Vagina (tissue), 2 donors: Measurements from ENCODE around the gene MOV10L1.

Experiments used
- POLR2A ChIP-seq, 2 donors: fragments of 450-650 bp; IDR thresholded peaks; one replicate each; pipeline ENCODE4 v1.6.1; 2017; ENCODE audit warnings: antibody characterized with exemption in 2 of 2, mild to moderate bottlenecking in 2 of 2, moderate library complexity in 2 of 2
- TF ChIP-seq, protein P1 (sequence below), 3 experiments: fragments of 450-650 bp in 2 of 3; fragments of 200-600 bp in 1 of 3; sonication (generic) in 1 of 3; IDR thresholded peaks; one replicate each; pipeline ENCODE4 v1.5.1; 2017 to 2019; ENCODE audit warnings: antibody characterized with exemption in 3 of 3, mild to moderate bottlenecking in 2 of 3, moderate library complexity in 2 of 3

DNA sequence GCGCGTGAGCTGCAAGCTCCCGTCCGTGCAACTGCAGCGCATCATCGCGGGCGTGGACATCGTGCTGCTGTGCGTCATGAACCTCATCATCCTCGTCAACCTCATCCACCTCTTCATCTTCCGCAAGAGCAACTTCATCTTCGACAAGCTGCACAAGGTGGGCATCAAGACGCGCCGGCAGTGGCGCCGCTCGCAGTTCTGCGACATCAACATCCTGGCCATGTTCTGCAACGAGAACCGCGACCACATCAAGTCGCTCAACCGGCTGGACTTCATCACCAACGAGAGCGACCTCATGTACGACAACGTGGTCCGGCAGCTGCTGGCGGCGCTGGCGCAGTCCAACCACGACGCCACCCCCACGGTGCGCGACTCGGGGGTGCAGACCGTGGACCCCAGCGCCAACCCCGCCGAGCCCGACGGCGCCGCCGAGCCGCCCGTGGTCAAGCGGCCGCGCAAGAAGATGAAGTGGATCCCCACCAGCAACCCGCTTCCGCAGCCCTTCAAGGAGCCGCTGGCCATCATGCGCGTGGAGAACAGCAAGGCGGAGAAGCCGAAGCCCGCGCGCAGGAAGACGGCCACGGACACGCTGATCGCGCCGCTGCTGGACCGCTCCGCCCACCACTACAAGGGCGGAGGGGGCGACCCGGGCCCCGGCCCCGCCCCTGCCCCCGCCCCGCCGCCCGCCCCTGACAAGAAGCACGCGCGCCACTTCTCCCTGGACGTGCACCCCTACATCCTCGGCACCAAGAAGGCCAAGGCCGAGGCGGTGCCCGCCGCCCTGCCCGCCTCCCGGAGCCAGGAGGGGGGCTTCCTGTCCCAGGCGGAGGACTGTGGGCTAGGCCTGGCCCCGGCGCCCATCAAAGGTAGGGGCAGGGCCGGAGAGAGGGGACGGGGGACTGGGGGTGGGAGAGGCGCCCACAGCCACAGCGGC is 88.0 kb downstream of the MOV10L1 start:
- TF ChIP-seq, protein P1, sequence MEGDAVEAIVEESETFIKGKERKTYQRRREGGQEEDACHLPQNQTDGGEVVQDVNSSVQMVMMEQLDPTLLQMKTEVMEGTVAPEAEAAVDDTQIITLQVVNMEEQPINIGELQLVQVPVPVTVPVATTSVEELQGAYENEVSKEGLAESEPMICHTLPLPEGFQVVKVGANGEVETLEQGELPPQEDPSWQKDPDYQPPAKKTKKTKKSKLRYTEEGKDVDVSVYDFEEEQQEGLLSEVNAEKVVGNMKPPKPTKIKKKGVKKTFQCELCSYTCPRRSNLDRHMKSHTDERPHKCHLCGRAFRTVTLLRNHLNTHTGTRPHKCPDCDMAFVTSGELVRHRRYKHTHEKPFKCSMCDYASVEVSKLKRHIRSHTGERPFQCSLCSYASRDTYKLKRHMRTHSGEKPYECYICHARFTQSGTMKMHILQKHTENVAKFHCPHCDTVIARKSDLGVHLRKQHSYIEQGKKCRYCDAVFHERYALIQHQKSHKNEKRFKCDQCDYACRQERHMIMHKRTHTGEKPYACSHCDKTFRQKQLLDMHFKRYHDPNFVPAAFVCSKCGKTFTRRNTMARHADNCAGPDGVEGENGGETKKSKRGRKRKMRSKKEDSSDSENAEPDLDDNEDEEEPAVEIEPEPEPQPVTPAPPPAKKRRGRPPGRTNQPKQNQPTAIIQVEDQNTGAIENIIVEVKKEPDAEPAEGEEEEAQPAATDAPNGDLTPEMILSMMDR (IDR thresholded peaks at IDR 0.05), result no peak
- no peak for TF ChIP-seq POLR2A (IDR thresholded peaks at IDR 0.05)
